GM10847 (cell line): ENCODE data around the gene C17orf107.

Source experiments
- POLR2A ChIP-seq: IDR thresholded peaks from 2 replicates; pipeline ENCODE4 v1.6.1; 2011; ENCODE audit not compliant: insufficient read length; ENCODE audit errors: extremely low read depth

The C17orf107 gene

DNA sequence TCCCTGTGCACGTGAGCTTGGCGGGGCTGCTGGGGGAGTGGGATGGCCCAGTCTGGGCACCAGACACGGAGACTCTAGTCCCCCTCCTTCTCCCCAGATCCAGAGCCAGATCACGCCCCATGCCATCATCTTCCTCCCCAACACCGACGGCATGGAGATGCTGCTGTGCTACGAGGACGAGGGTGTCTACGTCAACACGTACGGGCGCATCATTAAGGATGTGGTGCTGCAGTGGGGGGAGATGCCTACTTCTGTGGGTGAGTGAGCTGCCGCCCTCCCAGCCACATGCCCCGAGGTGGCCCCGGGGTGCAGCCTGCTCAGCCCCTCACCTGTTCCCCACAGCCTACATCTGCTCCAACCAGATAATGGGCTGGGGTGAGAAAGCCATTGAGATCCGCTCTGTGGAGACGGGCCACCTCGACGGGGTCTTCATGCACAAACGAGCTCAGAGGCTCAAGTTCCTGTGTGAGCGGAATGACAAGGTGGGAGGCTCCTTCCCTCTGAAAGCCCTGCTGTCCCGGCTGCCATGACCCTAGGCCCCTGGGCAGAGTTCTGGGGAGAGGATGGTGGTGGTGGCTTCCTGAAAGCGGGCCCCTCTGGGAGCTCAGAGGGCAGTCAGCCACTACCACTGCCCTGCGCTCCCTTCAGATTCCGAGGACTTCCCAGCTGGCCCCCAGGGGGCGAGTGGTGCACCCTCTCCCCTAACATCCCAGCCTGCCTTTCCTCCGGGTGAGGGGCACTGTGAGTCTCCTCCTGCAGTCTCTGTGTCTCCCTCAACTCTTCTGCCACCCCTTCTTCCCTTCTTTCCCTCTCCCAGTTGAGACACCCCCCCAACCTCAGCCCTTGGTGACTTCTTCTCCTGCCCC, 2.8 kb upstream of the C17orf107 start:
- TF ChIP-seq POLR2A, result no peak

DNA sequence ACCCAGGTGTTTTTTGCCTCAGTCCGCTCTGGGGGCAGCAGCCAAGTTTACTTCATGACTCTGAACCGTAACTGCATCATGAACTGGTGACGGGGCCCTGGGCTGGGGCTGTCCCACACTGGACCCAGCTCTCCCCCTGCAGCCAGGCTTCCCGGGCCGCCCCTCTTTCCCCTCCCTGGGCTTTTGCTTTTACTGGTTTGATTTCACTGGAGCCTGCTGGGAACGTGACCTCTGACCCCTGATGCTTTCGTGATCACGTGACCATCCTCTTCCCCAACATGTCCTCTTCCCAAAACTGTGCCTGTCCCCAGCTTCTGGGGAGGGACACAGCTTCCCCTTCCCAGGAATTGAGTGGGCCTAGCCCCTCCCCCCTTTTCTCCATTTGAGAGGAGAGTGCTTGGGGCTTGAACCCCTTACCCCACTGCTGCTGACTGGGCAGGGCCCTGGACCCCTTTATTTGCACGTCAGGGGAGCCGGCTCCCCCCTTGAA, 2.1 kb upstream of the C17orf107 start:
- no peak for TF ChIP-seq POLR2A

DNA sequence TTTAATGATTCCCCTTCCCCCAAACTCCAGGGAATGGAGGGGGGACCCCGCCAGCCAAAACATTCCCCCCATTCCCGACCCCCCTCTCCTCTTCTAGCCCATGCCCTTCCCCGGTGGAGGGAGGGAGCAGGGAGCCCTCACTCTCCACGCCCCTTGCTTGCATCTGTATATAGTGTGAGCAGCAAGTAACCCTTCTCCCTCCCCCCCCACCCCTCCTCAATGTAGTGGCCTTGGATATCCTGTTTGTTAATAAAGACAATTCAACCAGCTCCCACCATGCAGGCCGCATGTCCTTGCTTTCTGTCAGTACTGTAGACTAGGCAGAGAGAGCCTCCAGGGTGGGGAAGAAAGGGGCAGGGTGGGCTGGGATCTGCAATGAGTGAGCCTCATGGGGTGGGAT, 1.6 kb upstream of the C17orf107 start:
- TF ChIP-seq POLR2A, result no peak

DNA sequence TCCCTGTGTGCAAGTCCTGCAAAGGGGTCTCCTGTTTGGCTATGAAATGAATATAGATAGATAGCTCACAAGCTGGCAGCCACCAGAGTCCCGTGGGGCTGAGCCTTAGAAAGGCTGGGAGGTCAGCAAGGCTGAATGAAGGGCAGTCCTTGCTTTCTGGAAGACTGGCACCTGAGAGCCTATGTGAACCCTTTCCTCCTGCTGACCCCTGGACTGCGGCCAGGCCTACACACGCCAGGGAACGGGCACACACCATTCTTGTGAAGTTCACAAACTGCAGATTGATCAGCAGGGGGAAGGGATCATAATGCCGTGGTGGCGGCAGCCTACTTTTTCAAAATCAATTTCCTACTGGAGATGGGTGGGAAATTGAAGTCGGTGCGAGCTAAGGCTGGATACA, 985 bp upstream of the C17orf107 start:
- TF ChIP-seq POLR2A, result no peak

DNA sequence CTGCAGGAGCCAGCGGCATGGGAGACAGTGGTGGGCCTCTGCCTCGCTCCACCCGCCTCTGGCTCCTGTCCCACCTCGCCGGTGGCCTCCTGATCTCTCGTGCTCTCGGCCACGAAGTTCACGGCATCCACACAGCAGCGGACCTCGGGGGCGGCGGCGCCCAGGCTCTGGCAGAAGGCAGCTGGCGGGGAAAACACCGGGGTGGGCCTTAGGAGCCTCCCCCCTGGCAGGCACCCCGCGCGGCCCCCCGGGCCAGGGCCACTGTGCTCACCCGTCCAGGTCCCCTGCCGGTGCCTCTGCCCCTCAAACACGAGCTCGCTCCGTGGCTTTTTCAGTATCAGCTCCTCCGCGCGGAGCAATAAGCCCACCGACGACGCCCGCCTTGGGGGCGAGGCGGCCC, 409 bp upstream of the C17orf107 start:
- no peak for TF ChIP-seq POLR2A

DNA sequence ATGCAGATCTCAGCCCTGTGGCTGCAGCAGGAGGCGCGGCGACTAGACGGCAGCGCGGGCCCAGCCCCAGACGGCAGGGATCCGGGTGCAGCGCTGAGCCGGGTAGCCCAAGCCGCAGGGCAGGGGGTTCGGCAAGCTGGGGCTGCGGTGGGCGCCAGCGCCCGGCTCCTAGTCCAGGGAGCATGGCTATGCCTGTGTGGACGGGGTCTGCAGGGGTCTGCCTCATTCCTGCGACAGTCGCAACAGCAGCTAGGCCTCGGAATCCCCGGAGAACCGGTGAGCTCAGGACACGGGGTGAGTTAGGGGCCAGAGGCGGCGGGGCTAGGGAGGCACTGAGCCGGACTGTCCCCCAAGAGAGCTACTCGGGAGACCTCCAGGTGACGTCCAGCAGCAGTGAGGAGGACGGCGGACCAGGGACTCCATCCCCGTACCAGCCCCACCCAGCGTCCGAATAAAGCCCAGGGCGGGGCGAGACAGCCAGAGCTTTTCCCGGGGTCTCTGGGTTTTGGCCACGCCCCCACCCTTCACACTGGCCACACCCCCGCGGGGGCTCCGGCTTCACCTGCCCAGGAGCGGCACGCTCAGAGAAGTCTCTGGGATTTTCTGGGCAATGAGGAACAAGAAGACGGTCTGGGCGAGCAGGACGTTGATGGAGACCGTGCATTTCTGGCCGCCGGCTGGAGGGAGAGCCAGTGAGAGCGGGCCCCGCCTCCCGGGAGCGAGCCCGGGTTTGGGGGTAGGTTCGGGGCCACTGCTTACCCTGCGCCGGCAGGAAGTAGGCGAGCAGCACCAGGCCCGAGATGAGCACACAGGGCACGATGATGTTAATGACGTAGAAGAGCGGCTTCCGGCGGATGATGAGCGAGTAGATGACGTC, 1.1 kb downstream of the C17orf107 start:
- no peak for TF ChIP-seq POLR2A

DNA sequence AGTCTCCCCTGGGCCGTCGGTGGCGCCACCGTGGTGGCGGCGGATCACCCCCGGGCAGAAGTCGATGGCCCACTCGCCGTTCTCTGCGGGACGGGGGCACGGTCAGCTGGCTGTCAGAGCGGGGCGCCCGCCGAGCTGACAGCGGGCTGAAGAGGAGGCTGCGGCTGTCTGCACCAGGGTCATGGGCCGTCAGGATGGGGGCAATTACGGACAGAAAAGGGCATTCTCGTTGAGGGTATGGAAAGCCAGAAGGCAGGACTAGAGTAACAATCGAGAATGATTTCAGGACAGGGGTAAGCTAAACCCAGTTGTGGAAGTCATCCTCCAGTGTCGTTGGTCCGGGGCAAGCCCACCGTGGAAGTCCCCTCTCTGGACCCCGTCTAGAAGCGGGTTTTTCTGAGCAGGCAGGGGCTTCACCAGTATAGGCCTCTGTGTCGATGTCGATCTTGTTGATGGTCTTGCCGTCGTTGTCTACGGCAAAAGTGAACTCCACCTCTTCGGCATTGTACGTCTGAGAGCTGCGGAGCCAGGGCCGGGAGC, 1.8 kb downstream of the C17orf107 start:
- no peak for TF ChIP-seq POLR2A

DNA sequence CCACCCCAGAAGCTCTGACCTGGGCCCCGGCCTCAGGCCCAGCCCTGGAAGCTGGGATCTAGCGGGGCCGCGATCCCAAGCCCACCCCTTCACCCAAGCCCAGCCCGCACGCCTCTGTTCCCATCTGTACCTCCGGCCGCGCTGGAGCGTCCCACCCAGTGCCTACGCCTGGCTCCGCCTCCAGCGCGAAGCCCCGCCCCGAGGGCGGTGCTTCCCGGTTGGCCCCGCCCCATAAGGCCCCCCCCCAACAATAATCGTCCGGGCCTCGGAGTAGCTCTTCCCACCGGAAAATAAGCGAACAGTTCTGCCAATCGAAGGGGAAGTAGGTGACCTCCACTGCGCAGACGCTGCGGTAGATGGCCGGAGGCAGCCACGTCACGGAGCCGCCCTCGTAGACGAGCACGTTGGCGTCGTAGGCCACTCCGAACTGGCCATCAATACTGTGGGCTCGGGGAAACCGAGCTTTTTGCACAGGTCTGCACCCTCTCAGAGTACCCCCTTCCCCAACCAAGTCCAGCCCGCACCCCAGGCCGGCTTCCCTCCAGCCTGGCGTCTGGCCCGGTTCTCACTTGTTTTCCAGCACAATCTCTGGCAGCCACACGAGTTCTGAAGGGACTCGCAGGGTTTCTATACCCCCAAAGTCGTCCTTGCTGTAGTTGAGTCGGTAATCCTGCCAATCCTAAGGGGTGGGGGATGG, 2.5 kb downstream of the C17orf107 start:
- no peak for TF ChIP-seq POLR2A

DNA sequence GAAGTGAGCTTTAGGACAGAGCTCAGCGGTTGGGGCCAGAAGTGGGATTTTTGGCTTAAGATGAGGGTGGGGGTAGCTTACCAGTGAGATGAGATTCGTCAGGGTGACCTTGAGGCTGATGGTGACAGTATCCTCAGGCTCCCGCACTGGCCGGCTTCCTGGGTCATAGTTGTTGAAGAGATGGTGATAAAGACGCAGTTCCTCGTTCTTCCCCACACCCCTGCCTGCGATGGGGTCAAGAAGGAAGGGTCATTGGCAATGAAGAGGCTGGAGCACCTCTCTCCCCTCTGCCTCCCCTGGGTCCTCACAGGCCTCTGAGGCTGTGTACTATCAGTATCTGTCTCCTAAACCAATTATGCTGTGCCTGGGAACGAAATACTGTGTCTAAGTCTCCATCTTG, 3.2 kb downstream of the C17orf107 start:
- TF ChIP-seq POLR2A, result no peak

DNA sequence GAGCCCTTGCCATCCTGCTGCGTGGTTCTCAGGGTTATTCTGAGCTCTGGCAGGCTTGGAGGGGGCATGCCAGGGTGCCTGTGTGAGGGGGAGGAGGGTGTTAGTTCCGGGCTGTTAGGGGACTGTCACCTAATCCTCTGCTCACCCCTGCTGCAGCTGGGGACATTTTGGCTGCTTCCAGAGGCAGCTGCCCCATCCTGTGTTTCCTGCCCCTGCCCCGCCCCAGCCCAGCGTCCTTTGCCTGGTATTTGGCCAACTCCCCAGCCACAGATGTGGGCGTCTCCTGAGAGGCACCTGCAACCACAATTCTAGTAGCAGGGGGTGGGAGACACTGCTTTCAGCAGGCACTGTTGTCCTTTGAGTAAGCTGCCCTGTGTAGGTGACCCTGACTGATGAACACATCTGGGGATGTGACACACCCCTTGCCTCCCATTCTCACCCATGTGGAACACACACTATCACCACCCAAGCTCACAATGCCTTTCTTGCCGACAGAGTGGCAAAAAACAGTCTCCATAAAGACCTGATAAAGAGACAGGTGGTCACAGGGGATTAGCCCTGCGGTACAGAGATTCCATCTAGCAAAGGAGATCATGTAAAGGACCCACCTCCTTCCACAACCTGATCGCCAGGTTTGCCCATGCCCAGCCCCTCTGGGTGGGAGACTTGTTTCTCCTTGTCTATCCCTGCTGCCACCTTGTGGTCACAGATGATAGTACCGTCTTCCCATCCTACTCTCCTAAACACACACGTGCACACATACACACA, 3.9 kb downstream of the C17orf107 start, which contains the start of gene CHRNE:
TSS of gene CHRNE (minus strand) at position 48 of the 768 bp plus-strand sequence. CDS start at position 13, 35 bp downstream.
- TF ChIP-seq POLR2A, result no peak

DNA sequence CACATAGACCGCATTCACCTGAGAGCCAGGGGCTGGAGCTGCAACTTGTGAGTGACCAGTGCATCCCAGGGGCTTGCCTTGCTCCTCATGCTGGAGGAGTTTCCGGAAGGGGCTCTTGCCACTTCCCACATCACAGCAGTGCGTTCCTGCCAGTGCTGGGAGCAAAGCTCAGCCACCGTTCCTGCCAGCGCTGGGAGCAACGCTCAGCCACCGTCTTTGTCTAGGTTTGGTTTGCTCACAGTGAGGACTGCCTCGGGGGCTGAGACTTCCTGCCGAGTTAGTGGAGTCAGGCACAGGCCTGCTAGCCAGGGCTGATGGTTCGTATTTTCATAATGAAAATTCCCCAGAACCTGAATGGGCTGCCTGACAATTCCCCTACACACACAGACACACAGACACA, 9.0 kb downstream of the C17orf107 start:
- TF ChIP-seq POLR2A, result no peak

DNA sequence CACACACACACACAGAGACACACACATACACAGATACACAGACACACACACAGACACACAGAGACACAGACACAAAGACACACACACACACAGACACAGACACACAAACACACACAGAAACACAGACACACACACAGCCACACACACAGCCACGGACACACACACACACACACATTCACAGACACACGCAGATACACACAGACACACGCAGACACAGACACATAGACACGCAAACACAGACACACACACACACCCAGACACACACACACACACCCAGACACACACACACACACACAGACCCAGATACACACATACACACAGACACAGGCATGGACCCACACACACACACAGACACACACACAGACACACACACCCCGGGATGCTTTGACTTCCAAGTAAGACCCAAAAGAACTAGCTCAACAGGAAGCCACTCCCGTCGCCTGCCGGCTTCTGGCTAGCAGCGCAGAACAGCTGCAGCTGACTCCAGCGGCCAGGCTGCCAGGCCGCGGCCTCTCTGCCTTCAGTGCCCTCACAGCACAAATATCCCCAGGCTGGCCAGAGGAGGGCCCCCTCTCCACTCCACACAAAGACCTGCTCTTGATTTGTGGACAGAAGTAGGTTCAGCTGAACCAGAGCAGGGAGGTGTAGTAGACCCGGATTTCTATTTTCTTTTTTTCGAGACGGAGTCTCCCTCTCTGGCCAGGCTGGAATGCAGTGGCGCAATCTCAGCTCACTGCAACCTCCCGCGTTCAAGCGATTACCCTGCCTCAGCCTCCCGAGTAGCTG, 9.6 kb downstream of the C17orf107 start:
- no peak for TF ChIP-seq POLR2A

DNA sequence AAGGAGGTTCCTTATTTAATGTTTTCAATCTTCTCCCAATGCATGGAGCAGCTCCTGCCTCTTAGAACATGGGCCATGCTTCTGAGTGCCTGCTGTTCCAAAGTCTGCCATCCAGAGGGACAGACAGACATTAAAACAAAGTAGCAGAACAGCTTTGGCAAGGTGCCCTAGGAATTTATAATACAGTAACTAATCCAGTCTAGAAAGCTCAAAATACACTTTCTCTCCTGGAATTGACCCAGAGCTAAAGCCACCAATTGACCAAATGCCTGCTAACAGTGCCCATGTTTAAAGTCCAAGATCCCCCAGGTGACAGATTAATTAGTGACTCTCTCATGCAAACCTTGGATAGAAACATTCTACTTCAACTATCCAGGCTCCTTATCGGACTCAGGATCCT, 14.7 kb downstream of the C17orf107 start:
- TF ChIP-seq POLR2A, result no peak
